OCI-LY7 (cell line): Measurements from ENCODE around the gene CHRFAM7A. TPM values are rescaled to one million over a fixed set of nuclear protein-coding genes. Genes with fewer than 3 reads are reported as not detected.
A peak's percentile ranks its signal among the peaks of the same experiment; 100 is the strongest.
"Not testable (repeated sequence)": the region's sequence is repeated elsewhere in the genome, so short reads cannot be mapped to it uniquely, and the experiment has no call there.

Source experiments
- Bru-seq: library from RNA; stranded (reverse); fragments of 400-500 nt; gene quantifications from one replicate; lab custom pipeline; 2021; lab: Mats Ljungman, UMichigan
- BruChase-seq, 2 experiments: library from RNA; stranded (reverse); fragments of 400-500 nt; gene quantifications; one replicate each; lab custom pipeline; 2021; lab: Mats Ljungman, UMichigan
- BruUV-seq: library from RNA; stranded (reverse); fragments of 400-500 nt; replicated peaks from 2 replicates; lab custom pipeline; 2021; lab: Mats Ljungman, UMichigan
- CTCF ChIA-PET: fragments of 300-600 bp; sonication (Branson Sonifier 250); formaldehyde crosslinking; loops from one replicate; lab custom pipeline; 2022; ENCODE audit warnings: antibody characterized with exemption; ENCODE audit not compliant: unreplicated experiment; lab: Charles Lee
- POLR2A ChIA-PET: fragments of 300-600 bp; sonication (Branson Sonifier 250); formaldehyde crosslinking; loops from one replicate; lab custom pipeline; 2022; ENCODE audit warnings: antibody characterized with exemption; lab: Charles Lee
- DNase-seq: peaks from one replicate; pipeline ENCODE4 v3.0.0-alpha.2; 2015; ENCODE audit warnings: low spot score
- H2AFZ ChIP-seq: fragments of 200-600 bp; sonication (generic), shearing (Covaris generic); 2 replicates; pipeline ENCODE4 v1.6.1; 2014; ENCODE audit warnings: mild to moderate bottlenecking, antibody characterized with exemption, low read length, moderate library complexity
- H3K27ac ChIP-seq: fragments of 200-600 bp; sonication (generic); 2 replicates; pipeline ENCODE4 v1.5.1; 2014; ENCODE audit warnings: mixed run types, low read depth, mild to moderate bottlenecking, moderate library complexity, low read length, inconsistent platforms; ENCODE audit not compliant: poor library complexity, severe bottlenecking
- H3K36me3 ChIP-seq: fragments of 200-600 bp; sonication (generic); 2 replicates; pipeline ENCODE4 v1.6.1; 2014; ENCODE audit warnings: mild to moderate bottlenecking, antibody characterized with exemption, low read length, moderate library complexity, mixed read lengths; ENCODE audit not compliant: insufficient read depth
- H3K4me1 ChIP-seq: fragments of 200-600 bp; sonication (generic); 2 replicates; pipeline ENCODE4 v1.5.1; 2014; ENCODE audit warnings: mild to moderate bottlenecking, low read length; ENCODE audit not compliant: insufficient read depth, poor library complexity, severe bottlenecking
- H3K4me2 ChIP-seq: fragments of 200-600 bp; sonication (generic); 2 replicates; pipeline ENCODE4 v1.6.1; 2014; ENCODE audit warnings: mild to moderate bottlenecking, low read length
- H3K4me3 ChIP-seq: fragments of 200-600 bp; sonication (generic); 2 replicates; pipeline ENCODE4 v1.5.1; 2014; ENCODE audit warnings: mild to moderate bottlenecking, low read depth, low read length; ENCODE audit not compliant: poor library complexity, severe bottlenecking
- H3K79me2 ChIP-seq: fragments of 200-600 bp; sonication (generic); 2 replicates; pipeline ENCODE4 v1.6.1; 2016; ENCODE audit warnings: low read depth, mild to moderate bottlenecking, low read length, moderate library complexity, mixed read lengths; ENCODE audit not compliant: insufficient read depth
- H3K9me2 ChIP-seq: fragments of 200-600 bp; sonication (generic); 2 replicates; pipeline ENCODE4 v1.6.1; 2016; ENCODE audit warnings: mild to moderate bottlenecking, low read length, mixed read lengths; ENCODE audit not compliant: insufficient read depth
- H3K9me3 ChIP-seq: fragments of 200-600 bp; sonication (generic); 2 replicates; pipeline ENCODE4 v1.6.1; 2014; ENCODE audit warnings: mild to moderate bottlenecking, mixed run types, low read length, mixed read lengths
- H4K20me1 ChIP-seq: fragments of 200-600 bp; sonication (generic); 2 replicates; pipeline ENCODE4 v1.6.1; 2014; ENCODE audit warnings: mild to moderate bottlenecking, antibody characterized with exemption, low read length, moderate library complexity, mixed read lengths; ENCODE audit not compliant: insufficient read depth
- intact Hi-C: fragments of 100-400 bp; cut with micrococcal nuclease; formaldehyde crosslinking; loops from one replicate; pipeline ENCODE4 v1.10.0; 2022; ENCODE audit not compliant: unreplicated experiment
- long read RNA-seq: library from polyadenylated mRNA; stranded (forward); transcript quantifications from one replicate; pipeline ENCODE4 v2.0.0, GENCODE V29; 2022
- total RNA-seq, 2 experiments: library from RNA; depleted of rRNA in 1 of 2; stranded (reverse); fragments of >200 nt in 1 of 2; shearing (Covaris generic) in 1 of 2; gene quantifications; 2 replicates each; pipeline ENCODE4 v1.2.3, GENCODE V29; 2014 to 2022

The CHRFAM7A gene
- total RNA-seq (2014; rRNA removed; shearing (Covaris generic)): 2.1 TPM in 1 of 2 replicates, not detected in the other
- total RNA-seq (2022): not detected in 2 replicates
- Bru-seq, nascent RNA: percentile 8 among the genes with signal in this experiment
- BruChase-seq, experiment 1, labeled RNA remaining after a 6-hour chase: not detected
- BruChase-seq, experiment 2, labeled RNA remaining after a 2-hour chase: not detected
- long read RNA-seq: 0 reads

DNA sequence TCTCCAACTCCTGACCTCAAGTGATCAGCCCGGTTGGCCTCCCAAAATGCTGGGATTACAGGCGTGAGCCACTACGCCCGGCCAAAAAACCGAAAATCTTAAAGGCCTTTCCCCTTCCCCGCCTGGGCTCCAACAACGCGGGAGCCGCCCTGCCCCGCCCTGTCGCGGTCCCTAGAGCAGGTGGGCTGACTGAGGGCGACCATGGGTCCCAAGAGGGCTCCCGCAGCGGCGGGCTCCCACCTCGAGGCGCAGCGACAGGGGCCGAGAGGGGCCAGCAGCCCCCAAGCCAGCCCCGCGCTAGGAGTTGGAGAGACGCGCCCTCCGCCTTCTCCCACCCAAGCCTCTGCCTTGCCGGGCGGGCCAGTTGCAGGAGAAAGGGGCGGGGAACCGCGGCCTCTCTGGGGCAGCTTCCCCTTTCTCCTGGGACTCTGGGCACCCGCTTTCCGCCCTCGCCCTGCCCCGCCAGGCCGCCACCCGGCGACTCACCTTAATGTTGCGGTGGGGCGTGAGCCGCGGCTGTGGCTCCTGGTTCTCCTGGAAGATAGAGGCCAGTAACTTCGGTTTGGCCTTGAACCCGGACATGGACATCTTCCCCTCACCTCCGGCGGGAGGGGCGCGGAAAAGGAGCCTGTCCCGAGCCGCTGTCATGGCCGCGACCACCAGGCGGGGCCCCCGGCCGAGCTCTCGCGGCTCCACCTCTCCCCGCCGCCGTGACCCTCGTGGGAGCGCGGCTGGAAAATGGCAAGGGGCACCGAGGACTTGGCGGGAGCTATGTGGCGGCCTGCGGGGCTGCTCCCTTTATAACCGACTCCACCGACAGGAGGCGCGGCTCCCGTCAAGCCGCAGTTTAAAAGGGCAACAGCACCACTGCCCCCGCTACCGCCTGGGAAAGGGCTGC lies at the start of gene CHRFAM7A:
TSS of gene CHRFAM7A (minus strand) at position 775 of the 898 bp plus-strand sequence. CDS start 10,189 bp downstream, outside the sequence.
- POLR2A ChIA-PET, H3K9me2 ChIP-seq, BruUV-seq, H3K4me1 ChIP-seq, H2AFZ ChIP-seq, DNase-seq, H3K4me2 ChIP-seq, H3K27ac ChIP-seq, H3K36me3 ChIP-seq, H3K9me3 ChIP-seq, CTCF ChIA-PET, H4K20me1 ChIP-seq, intact Hi-C loops, H3K4me3 ChIP-seq, H3K79me2 ChIP-seq: not testable (repeated sequence)

DNA sequence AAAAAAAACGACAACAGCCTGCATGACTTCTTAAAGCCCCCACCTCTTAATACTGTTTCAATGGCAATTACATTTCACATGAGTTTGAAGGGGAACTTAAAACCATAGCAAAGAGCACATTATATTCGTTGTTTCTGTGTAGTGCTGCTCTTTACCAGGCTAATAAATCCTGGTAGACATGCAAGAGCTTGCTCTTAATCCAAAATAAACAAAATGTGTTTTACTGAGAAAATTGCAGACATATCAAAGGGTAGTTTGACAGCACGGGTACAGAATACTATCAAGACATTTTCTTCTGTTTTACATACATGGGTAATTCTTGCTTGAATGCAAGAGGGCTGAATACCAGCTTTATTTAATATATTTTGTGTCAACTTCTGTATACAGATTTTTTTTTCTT lies 45.0 kb upstream of the CHRFAM7A start:
- CTCF ChIA-PET: not testable (repeated sequence)

DNA sequence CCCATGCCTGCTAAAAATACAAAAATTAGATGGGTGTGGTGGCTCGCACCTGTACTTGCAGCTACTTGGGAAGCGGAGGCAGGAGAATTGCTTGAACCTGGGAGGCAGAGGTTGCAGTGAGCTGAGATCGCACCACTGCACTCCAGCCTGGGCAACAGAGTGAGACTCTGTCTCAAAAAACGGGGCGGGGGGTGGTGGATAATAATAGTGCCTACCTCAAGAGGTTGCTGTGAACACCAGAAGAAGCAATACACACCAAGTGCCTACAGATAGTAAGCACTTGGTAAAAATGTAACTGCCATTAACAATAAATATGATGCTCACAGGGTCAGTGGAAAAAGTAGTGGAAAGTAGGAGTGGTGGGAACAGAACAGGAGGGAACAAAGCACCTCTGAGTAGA lies 42.5 kb upstream of the CHRFAM7A start:
- H2AFZ ChIP-seq, H3K4me2 ChIP-seq, H3K9me3 ChIP-seq, BruUV-seq, H3K36me3 ChIP-seq, DNase-seq, H3K79me2 ChIP-seq, intact Hi-C loops, H3K9me2 ChIP-seq, H3K4me1 ChIP-seq, CTCF ChIA-PET, H3K4me3 ChIP-seq, H4K20me1 ChIP-seq, POLR2A ChIA-PET, H3K27ac ChIP-seq: not testable (repeated sequence)

More for the DNA sequence above, 45.0 kb upstream of the CHRFAM7A start:
- H3K27ac ChIP-seq, DNase-seq, H3K36me3 ChIP-seq, H2AFZ ChIP-seq, BruUV-seq, H3K4me1 ChIP-seq, intact Hi-C loops, H3K4me2 ChIP-seq, H3K79me2 ChIP-seq, H3K9me2 ChIP-seq, H3K4me3 ChIP-seq, H3K9me3 ChIP-seq, POLR2A ChIA-PET, H4K20me1 ChIP-seq: not testable (repeated sequence)

DNA sequence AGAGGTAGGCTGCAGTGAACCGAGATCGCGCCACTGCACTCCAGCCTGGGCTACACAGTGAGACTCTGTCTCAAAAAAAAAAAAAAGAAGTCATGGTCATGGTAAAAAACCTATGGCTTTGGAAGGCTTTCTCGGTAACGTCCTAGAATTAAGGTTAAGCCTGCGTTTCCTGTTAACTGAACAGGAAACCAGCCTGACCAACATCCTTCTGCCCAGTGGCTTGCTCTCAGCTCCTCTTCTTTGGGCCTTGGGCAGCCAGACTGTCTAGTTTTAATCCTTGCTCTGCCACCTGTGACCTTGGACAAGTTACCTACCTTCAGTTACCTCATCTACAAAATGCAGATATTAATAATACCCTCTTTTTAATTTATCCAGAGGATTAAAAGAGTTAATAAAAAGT lies 27.4 kb upstream of the CHRFAM7A start:
- H3K9me2 ChIP-seq, H3K4me3 ChIP-seq, POLR2A ChIA-PET, H3K27ac ChIP-seq, DNase-seq, H3K9me3 ChIP-seq, H3K79me2 ChIP-seq, intact Hi-C loops, H3K36me3 ChIP-seq, BruUV-seq, H3K4me2 ChIP-seq, H4K20me1 ChIP-seq, H3K4me1 ChIP-seq, CTCF ChIA-PET, H2AFZ ChIP-seq: not testable (repeated sequence)

DNA sequence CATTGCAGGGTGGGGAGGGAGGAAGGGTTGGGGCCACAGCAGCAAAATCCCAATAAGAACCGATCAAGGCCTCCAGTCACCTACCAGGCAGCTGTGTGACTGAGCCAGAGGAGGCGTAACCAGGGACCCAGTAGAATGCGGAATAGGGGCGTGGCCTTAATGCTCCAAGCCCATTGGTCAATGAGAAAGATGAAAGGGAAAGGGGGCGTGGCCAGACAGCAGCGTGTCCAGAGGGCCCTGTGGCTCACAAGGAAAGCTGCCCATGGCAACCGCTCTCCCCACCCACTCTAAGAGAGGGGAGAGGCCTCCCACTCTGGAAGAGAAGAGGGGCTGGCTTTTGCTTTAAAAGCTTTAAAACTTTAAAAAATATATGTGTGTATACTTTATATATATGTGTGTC lies 20.8 kb upstream of the CHRFAM7A start, which contains the start of gene GOLGA8R:
TSS of gene GOLGA8R (minus strand) at position 101 of the 400 bp plus-strand sequence. CDS start at position 3, 98 bp downstream.
- CTCF ChIA-PET, H3K4me2 ChIP-seq, H3K79me2 ChIP-seq, BruUV-seq, H3K9me2 ChIP-seq, H2AFZ ChIP-seq, H4K20me1 ChIP-seq, DNase-seq, H3K4me1 ChIP-seq, intact Hi-C loops, H3K27ac ChIP-seq, H3K9me3 ChIP-seq, POLR2A ChIA-PET, H3K4me3 ChIP-seq, H3K36me3 ChIP-seq: not testable (repeated sequence)

DNA sequence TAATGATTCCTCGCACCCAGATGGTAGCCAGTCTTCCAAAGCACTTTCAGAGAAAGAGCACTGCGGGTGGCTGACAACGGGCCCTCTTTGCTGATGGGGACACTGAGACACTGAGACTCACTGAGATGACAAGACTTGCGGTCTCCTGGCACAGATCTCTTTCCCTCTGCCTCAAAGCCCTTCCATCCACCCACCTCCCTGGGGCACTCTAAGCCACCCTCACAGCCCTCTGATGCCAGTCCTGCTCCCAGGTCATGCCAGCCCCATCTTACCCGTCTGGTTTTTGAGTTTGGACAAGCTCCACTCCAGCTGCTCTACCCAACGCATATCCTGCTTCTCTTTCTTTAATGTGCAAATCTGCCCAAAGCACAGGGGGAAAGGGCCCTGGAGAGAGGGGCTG lies 14.3 kb upstream of the CHRFAM7A start:
- H4K20me1 ChIP-seq, H3K4me2 ChIP-seq, H3K4me3 ChIP-seq, intact Hi-C loops, H3K9me2 ChIP-seq, POLR2A ChIA-PET, CTCF ChIA-PET, BruUV-seq, H3K9me3 ChIP-seq, H3K79me2 ChIP-seq, DNase-seq, H3K4me1 ChIP-seq, H3K27ac ChIP-seq, H2AFZ ChIP-seq, H3K36me3 ChIP-seq: not testable (repeated sequence)
